DMS 273 (cell line): Measurements from ENCODE around the gene N4BP3.
A peak's percentile ranks its signal among the peaks of the same experiment; 100 is the strongest.

ENCODE experiments used
- DNase-seq: peaks from one replicate; lab custom pipeline; 2025; ENCODE audit not compliant: unreplicated experiment; lab: John Stamatoyannopoulos, UW

The N4BP3 gene

GRCh38 chr5:178098685-178099084 lies 14.6 kb upstream of the N4BP3 start:
- no peak for DNase-seq

- no peak for DNase-seq
These were observed 9.7 kb upstream of the N4BP3 start for GRCh38 chr5:178103612-178104011.

DNA sequence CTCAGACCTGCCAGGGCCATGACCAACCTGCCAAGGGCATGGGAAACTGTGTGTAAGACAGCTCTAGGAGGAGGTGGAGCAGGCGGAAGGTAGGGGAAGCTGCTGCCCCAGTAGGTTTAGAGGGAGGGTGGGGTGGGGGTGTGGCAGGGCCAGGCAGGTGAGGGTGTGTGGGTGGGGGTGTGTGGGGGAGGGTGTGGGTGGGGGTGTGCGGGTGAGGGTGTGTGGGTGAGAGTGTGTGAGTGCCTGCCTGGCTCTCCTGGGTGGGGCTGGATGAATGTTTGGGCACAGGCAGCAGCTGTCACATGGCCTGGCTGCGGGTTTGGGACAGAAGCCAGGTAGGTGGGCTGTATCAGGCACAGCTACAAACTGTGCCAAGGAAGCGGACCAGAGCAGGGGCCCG lies 8.8 kb upstream of the N4BP3 start:
- peak; percentile 52 for DNase-seq

DNA sequence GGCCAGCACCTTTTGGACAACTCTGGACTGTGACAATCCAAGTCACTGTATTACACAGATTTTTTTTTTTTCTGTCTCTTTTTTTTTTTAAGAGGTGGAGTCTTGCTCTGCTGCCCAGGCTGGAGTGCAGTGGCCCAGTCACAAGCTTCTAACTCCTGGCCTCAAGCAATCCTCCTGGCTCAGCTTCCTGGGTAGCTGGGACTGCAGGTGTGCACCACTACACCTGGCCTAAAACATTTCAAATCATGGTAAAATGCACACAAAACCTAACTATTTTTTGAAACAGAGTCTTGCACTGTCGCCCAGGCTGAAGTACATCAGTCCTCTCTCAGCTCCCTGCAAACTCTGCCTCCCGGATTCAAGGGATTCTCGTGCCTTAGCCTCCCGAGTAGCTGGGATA lies 7.2 kb upstream of the N4BP3 start:
- DNase-seq: no peak

DNA sequence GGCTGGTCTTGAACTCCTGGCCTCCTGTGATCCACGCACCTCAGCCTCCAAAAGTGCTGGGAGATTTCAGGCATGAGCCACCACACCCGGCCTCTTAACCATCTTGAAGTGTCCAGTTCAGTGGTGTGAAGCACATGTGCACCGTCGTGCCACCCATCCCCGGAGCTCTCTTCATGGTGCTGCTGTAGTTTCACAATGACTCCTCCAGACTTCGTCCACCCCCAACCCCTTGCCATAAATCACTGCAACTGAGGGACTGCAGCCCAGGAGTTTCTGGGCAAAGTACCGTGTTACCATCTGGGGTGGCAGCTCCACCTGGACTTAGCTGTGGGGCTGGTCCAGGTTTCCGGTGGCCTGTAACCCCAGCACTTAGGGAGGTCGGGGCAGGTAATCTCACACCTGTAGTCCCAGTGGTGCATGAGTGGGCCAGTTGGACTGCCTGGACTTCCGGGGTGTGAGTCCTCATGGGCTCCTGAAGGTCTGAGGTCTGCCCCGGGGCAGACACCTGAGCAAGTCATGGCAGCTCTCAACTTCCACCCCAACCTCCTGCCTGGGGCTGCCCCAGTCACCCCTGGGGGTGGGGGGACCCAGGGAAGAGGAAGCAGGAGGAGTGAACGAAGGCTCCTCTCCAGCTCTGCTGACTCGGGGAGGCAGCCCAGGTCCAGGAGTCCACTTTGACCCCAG lies 6.6 kb upstream of the N4BP3 start:
- no peak for DNase-seq

GRCh38 chr5:178107756-178108310 lies 5.5 kb upstream of the N4BP3 start:
- peak; percentile 21 for DNase-seq

DNA sequence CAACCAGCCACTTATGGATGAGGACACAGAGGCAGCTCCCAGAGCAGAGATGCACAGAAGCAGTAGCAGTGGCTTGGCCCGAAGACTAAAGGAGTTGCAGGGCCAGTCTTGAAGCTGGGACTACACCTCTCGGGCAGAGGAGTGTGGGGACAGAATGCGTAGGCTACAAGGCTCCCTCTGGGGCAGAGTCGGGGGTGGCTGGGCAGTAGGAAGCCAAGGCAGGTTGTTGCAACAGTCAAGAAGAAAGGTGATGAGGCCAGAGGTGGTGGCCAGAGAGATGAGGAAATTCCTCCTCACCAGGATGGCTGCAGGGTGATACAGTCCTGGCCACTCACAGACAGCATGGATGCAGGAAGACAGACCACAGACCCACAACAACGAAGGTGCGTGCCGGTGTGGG lies 4.9 kb upstream of the N4BP3 start:
- no peak for DNase-seq

GRCh38 chr5:178108966-178109365 lies 4.4 kb upstream of the N4BP3 start:
- peak; percentile 22 for DNase-seq

DNA sequence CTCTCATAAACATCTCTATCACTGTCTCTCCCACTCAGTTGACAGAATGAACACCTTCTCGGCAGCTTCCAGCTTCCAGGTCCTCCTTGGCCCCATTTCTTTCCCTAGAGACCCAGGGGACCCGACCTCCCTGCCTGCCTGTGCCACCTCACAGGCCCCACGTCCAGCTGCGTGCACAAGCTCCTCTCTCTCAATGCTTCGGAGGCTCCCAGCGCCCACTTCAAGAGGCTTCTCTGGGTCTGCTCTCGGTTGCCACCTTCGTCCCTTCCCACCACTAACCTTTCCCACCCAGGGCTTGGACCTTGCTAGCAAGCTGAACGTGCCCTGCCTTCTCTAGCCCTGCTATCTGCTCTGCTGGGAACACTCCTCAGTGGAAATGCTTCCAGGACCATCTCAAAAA lies 2.8 kb upstream of the N4BP3 start:
- DNase-seq: no peak

GRCh38 chr5:178111925-178112324 lies 1.4 kb upstream of the N4BP3 start:
- DNase-seq: no peak

DNA sequence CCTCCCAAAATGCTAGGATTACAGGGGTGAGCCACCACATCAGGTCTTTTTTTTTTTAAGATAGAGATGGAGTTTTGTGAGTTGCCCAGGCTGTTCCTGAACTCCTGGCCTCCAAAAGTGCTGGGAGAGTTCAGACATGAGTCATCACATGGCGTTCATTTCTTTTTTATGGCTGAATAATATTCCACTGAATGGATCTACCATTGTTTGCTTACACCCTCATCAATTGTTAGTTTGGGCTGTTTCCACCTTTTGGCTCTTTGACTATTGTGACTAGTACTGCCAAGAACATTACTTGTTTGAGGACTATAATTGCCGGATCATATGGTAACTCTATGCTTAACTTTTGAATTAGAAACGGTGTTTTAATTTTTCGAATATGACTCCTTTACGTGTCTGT lies 787 bp upstream of the N4BP3 start:
- DNase-seq: no peak

DNA sequence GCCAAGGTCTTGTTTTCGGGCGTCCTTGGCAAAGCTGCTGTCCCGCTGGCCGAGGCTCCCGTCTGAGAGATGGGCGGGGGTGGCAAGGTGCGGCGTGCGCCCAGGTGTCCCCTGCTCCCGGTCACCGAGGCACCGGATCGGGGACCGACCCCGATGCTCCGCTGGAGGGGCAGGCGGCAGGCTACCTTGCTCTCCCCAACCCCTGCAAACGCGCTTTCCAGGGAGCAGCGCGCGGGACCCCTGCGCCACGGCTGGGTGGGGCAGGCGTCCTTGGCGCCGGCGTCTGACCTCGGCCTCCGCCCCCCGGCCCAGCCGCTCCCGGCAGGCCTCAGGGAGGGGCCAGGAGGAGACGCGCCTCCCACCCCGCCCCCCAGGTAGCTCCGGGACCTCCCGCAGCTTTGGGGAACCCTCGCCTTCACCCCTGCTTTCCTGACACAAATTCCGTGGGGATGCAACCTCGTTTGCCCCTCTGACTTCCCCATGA lies 551 bp downstream of the N4BP3 start:
- DNase-seq: peak; percentile 33

DNA sequence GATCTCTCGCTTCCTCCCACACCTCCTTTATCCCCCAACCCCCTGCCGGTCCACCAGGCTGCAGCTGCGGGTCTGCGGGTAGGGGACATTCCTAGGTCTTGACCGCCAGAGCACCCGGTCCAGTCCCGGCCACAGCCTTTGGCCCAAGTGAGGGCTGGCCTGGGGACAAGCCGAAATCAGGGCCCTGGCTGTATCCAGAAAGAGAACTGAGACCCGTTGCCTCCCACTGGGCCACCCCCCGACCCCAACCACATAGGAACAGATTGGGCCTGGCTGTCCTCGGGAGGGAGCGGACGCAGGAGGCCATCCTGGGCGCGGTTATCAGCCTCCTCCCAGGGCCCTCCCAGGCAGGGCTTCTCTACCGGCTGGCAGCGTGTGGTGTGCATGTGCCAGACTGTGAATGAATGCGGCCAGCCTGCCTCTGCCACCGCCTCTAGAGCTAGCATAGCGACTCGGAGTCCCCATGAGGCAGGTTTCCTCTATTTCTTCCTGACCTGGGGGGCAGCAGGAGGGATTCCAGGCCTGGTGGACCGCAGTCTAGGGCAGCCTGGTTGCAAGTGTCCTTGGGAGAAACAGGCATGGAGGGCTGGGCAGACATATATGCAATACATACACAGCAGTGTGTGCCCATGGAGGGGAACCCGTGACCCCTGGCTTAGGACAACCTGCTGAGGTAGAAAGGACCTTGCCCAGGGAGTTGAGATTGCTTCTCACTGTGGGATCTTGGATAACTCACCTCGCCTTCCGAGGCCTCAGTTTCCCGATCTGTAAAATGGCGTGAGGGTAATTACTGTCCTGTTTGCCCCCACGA lies 1.2 kb downstream of the N4BP3 start:
- DNase-seq: peak; percentile 70

DNA sequence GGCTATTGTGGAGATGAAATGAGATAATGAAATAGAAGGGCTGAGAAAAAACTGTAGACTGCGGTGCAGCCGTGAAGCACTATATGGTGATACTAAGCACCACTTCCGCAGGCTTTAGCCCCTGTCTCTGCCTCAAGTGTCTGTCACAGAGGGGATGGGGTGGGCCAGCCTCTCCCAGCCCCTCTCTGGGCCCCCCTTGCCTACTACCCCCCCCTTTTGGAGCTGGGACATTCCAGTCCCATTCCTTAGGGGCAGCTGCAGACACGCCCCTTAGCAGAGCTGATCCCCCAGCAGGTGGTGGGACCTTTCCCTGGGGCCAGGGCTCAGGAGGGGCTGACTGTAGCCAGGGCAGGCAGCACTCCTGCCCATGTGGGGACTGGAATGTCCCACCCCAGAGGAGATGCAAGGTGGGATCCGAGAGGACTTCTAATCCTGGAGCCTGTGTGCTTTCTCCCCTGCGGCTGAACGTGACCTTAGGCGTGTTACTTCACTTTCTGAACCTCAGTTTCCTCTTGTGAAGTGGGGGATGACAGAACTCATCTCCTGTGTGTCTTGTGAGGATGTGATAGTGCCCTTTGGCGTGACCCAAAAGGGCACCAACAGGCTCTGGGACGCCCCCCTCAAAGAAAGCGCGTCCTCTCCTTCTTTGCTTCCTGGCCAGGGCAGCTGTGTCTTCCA lies 1.9 kb downstream of the N4BP3 start:
- DNase-seq: no peak

DNA sequence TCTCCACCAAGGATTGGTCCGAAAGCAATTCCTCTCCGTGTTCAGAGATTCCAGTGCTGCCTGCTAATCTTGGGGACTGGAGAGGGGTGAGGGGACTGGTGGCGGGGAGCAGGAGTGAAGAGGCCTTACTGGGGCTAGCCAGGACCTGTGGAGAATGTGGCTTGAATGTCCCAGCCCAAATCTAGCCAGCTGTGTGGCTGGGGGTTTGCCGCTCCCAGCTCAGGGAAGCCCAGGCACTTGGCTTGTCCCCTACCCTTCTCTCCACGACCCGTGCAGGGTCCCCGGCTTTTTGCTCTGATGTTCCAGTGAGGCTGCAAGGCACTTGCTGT lies 2.4 kb downstream of the N4BP3 start:
- DNase-seq: no peak

DNA sequence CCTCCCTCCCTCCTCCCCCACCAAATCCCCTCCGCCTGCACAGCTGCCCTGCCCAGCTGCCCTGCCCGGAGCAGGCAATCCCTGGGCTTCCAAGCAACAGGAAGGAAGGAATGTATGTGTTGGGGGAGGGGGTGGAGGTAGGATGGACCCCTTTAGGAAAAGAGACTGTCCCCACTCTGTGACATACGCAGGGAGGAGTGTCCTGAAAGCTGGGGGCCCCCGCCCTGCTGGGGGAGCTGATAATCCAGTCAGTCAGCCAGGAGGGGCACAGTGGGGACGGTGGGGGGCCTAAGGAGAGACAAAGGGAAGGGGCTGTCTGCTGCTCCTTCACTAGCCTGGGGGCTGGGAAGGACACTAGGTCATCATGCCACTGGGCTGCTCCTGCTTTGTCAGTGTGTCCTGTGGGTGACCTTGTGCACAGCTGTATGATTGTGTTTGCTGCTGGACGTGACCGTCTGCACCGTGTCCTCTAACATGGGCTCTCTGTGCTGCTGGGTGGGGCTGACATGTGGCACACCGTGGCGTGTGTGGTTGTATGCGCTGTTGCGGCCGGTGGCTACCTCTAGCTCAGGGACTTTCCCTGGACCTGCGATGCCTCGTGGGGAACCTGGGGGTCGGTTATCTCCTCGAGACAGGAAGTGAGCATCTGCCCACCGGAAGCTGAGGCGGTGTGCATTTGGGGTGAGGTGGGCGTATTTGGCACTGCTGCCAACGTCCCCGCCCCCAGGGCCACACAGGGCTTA lies 3.0 kb downstream of the N4BP3 start:
- DNase-seq: peak; percentile 29

- DNase-seq: no peak
These were observed 4.8 kb downstream of the N4BP3 start for GRCh38 chr5:178117923-178118701.

DNA sequence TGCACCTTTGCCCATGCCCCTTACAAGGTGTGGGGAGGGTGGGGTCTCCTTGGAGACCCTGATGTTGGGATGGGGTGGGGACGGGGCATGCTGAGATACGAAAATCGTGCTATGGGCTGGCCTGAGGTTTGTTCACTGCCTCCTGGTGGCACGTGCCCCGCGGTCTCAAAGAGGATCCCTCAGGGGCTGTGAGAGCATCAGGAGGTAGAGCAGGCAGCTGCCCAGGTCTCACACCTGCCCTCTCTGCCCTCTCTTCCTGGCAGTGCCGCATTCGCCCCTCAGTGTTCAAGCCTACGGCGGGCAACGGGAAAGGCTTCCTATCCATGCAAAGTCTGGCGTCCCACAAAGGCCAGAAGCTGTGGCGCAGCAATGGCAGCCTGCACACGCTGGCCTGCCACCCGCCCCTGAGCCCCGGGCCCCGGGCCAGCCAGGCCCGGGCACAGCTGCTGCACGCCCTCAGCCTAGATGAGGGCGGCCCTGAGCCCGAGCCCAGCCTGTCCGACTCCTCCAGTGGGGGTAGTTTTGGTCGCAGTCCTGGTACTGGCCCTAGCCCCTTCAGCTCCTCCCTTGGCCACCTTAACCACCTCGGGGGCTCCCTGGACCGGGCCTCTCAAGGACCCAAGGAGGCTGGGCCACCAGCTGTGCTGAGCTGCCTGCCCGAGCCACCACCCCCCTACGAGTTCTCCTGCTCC lies 6.7 kb downstream of the N4BP3 start:
- DNase-seq: peak; percentile 48

DNA sequence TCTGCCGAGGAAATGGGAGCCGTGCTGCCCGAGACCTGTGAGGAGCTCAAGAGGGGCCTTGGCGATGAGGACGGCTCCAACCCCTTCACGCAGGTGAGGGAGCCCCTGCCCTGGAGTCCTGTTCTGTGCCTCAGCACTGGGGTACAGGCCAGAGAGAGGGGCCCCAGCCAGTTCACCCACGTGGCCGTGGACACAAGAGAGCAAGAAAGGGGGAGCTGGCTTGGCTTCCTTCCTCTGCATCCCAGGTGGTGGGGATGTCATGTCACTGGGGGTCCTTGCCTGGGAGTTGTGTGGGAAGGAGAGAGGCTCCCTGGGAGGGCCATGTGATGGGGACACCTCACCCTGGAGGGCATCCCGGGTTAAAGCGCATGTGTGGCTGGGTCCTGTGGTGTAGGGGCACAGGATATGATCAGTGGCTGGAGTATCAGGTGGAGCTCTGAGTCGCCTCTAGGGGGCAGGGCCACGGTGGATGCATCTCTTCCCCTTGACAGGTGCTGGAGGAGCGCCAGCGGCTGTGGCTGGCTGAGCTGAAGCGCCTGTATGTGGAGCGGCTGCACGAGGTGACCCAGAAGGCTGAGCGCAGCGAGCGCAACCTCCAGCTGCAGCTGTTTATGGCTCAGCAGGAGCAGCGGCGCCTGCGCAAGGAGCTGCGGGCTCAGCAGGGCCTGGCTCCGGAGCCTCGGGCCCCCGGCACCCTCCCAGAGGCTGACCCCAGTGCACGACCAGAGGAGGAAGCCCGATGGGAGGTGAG lies 7.5 kb downstream of the N4BP3 start:
- peak; percentile 98 for DNase-seq
